CD4-positive, alpha-beta T cell treated with Interleukin-15 for 1 hour (primary cell): ENCODE results near the gene UIMC1.
"Not testable (repeated sequence)": the region's sequence is repeated elsewhere in the genome, so short reads cannot be mapped to it uniquely, and the experiment has no call there.

ENCODE experiments used
- DNase-seq: peaks from one replicate; pipeline ENCODE4 v3.0.0-alpha.2; 2020

UIMC1 gene

GRCh38 chr5:176881816-176882566 lies 124.6 kb downstream of the UIMC1 start:
- DNase-seq, result no peak

GRCh38 chr5:176881021-176881749 lies 125.4 kb downstream of the UIMC1 start:
- DNase-seq, result no peak

- DNase-seq, result no peak
Observed at GRCh38 chr5:176880366-176881020, 126.1 kb downstream of the UIMC1 start.

- no peak for DNase-seq
Observed at GRCh38 chr5:176879663-176880361, 126.8 kb downstream of the UIMC1 start.

GRCh38 chr5:176878906-176879662 lies 127.5 kb downstream of the UIMC1 start:
- no peak for DNase-seq

GRCh38 chr5:176878463-176878862 lies 128.1 kb downstream of the UIMC1 start:
- no peak for DNase-seq

- no peak for DNase-seq
Observed at GRCh38 chr5:176877793-176878331, 128.7 kb downstream of the UIMC1 start.

GRCh38 chr5:176876506-176877431 lies 129.8 kb downstream of the UIMC1 start:
- no peak for DNase-seq

GRCh38 chr5:176875783-176876505 lies 130.6 kb downstream of the UIMC1 start:
- no peak for DNase-seq

- DNase-seq, result no peak
Observed at GRCh38 chr5:176875014-176875550, 131.5 kb downstream of the UIMC1 start.

- DNase-seq, result no peak
Observed at GRCh38 chr5:176874198-176874780, 132.3 kb downstream of the UIMC1 start.

- DNase-seq, result no peak
Observed at GRCh38 chr5:176873541-176874172, 132.9 kb downstream of the UIMC1 start.

- DNase-seq, result not testable (repeated sequence)
Observed at GRCh38 chr5:176873011-176873410, 133.6 kb downstream of the UIMC1 start.

- not testable (repeated sequence) for DNase-seq
Observed at GRCh38 chr5:176872586-176872985, 134.0 kb downstream of the UIMC1 start.

GRCh38 chr5:176870644-176871043 lies 135.9 kb downstream of the UIMC1 start:
- DNase-seq, result not testable (repeated sequence)

- DNase-seq, result no peak
Observed at GRCh38 chr5:176870110-176870591, 136.4 kb downstream of the UIMC1 start.

- DNase-seq, result no peak
Observed at GRCh38 chr5:176869501-176870109, 137.0 kb downstream of the UIMC1 start.

GRCh38 chr5:176868731-176869130 lies 137.8 kb downstream of the UIMC1 start:
- DNase-seq, result no peak
